NCI-H1105 treated with DMSO at 0.1 percent for 48 hours (cell line): ENCODE measurements around the gene USP37.
A peak's percentile ranks its signal among the peaks of the same experiment; 100 is the strongest.

Source experiments
- DNase-seq: peaks from one replicate; lab custom pipeline; 2025; lab: John Stamatoyannopoulos, UW

The USP37 gene

GRCh38 chr2:218429911-218430692 is 138.0 kb downstream of the USP37 start:
- no peak for DNase-seq

- DNase-seq, result no peak
These were observed 139.1 kb downstream of the USP37 start for GRCh38 chr2:218428846-218429558.

- no peak for DNase-seq
These were observed 140.4 kb downstream of the USP37 start for GRCh38 chr2:218427741-218428140.

GRCh38 chr2:218425531-218425930 is 142.6 kb downstream of the USP37 start:
- DNase-seq, result no peak

GRCh38 chr2:218423584-218423983 is 144.6 kb downstream of the USP37 start:
- no peak for DNase-seq

GRCh38 chr2:218422403-218423086 is 145.6 kb downstream of the USP37 start:
- DNase-seq, result no peak

- no peak for DNase-seq
These were observed 147.1 kb downstream of the USP37 start for GRCh38 chr2:218421027-218421426.

DNA sequence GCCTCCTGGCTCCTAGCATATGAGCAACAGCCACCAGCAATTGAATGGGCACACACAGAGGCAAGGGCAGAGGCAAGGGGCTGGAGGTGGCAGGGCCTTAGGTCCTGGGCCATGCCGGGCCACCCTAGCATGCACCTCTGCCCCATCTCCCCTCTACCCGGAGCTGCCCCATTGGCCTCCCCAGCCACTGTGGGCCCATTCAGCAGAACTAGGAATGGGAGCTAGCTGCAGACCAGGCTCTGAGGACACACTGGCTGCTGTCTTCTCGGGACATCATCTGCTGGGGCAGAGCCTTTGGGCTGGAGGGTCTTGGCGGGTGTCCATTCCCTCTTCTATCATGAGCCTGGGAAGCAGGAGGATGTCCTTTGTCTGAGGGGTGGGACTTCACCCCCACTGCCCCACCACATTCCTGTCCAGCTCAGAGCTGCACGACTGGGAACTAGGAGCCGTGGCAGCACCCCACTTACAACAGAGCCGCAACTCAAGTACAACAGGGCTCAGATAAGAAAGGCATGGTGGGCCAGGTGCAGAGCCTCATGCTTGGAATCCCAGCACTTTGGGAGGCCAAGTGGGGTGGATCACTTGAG is 148.4 kb downstream of the USP37 start:
- DNase-seq, result no peak

DNA sequence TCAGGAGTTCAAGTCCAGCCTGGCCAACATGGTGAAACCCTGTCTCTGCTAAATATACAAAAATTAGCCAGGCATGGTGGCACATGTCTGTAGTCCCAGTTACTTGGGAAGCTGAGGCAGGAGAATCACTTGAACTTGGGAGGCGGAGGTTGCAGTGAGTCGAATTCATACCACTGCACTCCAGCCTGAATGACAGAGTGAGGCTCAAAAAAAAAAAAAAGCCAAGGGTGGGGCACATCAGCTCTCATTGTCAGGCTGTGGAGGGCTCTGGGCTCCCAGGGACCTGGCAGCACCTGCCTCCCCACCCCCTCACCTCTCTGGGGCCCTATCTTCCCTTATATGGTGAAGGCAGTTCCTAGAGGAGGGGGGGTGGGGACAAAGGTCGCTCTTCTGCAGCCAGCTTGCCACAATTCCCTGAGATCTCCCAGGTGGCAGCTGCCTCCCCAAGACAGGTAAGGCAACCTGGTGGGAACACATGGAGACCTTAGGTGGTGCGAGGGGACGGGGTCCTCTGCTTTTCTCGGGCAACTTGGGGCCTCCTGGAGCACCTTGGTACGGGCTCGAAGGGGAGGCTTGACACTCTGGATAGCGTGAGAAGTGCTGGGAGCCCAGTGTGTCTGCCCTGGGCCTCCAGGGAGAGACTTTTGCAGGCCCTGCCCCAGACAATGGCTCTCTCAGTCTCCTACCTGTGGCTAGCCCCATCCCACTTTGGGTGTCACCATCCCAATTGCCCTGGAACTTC is 149.3 kb downstream of the USP37 start, which contains the start of gene VIL1:
Gene VIL1 (plus strand): TSS at position 407 of the 742 bp plus-strand sequence. CDS start 4,656 bp downstream, outside the sequence.
- DNase-seq, result peak; percentile 27

- no peak for DNase-seq
These were observed 149.8 kb downstream of the USP37 start for GRCh38 chr2:218418321-218418716.

- no peak for DNase-seq
These were observed 160.4 kb downstream of the USP37 start for GRCh38 chr2:218407717-218408116.

DNA sequence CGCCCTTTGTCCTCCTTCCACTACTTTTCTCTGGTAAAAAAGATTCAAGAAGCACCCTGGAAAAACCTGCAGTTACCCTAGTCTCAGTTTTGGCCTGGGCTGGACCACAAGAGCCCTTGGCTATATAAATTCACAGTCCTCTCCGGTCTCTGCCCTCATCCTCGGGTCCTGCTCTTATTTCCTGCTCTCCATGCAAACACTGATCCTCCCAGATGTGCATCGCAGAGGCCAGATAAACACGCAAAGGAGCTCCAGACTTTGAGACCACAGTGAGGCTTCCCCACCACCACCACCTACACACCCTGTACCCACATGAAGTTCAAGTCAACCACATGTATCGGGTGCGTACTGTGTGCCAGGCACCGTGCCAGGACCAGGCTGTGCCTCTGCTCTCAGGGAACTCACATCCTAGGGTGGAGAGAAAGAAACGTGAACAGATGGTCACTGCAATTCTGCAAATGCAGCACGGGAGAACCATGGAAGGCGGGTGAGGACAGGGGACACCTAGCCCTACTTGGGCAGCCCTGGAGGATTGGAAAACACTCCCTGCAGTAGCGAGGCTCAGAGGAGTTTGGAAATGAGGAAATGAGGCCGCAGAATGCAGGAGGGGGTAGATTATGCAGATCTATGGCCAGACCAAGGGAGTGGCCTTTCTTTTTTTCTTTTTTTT is 161.1 kb downstream of the USP37 start:
- peak; percentile 48 for DNase-seq

- DNase-seq, result peak; percentile 89
These were observed 161.8 kb downstream of the USP37 start for GRCh38 chr2:218406209-218406948.

DNA sequence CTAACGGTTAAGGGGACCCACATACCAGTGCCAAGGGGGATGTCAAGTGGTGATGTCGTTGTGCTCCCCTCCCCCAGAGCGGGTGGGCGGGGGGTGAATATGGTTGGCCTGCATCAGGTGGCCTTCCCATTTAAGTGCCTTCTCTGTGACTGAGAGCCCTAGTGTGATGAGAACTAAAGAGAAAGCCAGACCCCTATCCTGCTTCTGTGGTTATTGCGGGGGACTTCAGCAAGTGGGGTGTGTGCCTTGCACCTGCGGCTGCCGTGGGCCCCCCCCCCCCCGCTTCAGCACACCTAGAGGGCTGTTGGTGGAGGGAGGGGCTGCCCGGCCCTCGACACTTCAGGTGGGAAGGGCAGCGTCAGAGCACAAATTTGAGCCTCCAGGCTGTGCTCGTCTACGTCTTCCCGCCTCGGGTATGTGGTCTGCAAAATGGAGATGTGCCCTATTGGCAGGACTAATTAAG is 162.4 kb downstream of the USP37 start:
- DNase-seq, result peak; percentile 57

DNA sequence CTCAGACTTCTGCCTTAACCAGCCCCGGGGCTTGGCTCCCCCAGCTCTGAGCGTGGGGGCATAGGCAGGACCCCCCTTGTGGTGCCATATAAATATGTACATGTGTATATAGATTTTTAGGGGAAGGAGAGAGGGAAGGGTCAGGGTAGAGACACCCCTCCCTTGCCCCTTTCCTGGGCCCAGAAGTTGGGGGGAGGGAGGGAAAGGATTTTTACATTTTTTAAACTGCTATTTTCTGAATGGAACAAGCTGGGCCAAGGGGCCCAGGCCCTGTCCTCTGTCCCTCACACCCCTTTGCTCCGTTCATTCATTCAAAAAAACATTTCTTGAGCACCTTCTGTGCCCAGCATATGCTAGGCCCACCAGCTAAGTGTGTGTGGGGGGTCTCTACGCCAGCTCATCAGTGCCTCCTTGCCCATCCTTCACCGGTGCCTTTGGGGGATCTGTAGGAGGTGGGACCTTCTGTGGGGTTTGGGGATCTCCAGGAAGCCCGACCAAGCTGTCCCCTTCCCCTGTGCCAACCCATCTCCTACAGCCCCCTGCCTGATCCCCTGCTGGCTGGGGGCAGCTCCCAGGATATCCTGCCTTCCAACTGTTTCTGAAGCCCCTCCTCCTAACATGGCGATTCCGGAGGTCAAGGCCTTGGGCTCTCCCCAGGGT is 162.9 kb downstream of the USP37 start:
- no peak for DNase-seq

GRCh38 chr2:218404351-218405085 is 163.6 kb downstream of the USP37 start:
- no peak for DNase-seq

DNA sequence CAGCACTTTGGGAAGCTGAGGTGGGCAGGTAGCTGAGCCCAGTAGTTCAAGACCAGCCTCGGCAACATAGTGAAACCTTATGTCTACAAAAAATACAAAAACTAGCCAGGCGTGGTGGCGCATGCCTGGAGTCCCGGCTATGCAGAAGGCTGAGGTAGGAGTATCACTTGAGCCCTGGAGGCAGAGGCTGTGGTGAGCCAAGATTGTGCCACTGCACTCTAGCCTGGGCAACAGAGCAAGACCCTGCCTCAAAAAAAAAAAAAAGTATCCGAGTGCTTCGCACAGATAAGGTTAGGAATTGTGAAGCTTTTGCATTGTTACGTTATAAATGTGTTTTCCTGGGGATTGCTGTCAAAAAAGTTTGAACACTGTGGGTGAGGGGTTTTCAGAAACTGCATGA is 164.3 kb downstream of the USP37 start:
- DNase-seq, result no peak

- DNase-seq, result no peak
These were observed 165.2 kb downstream of the USP37 start for GRCh38 chr2:218402911-218403411.

DNA sequence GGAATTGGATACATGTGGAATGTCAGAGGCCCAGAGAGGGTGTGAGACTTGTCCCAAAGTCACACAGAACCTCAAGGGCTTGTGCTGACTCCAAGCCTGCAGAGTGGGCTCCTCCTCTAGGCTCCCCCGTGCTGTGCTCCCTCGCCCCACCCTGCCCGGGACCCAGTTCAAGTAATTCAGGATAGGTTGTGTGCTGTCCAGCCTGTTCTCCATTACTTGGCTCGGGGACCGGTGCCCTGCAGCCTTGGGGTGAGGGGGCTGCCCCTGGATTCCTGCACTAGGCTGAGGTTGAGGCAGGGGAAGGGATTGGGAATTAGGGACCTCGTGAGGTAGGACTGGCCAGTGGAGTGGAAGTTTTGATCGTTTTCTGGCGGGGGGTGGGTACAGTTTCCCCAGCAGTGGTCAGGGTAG is 165.7 kb downstream of the USP37 start:
- DNase-seq, result no peak
